ENCODE data around the gene GATB.

DNA sequence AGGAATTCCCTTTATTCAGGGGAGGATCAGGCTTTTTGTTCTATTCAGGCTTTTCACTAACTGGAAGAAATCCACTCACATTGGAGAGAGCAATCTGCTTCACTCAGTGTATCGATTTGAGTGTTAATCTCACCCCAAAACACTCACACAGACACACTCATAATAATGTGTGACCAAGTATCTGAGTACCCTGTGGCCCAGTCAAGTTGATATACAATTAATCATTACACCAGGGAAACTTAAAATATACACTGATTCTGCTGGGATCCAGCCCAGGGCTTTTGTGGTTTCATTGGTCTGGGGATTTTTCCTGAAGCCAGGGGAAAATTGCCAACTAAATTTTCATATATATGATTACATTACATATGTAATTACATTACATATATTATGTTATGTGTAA is 44.0 kb upstream of the GATB start:
- TF ChIP-seq EZH2 (IDR thresholded peaks at IDR 0.05; ENCODE audit: low read length, unreplicated experiment) (no peak), EZH2phosphoT487 (IDR thresholded peaks at IDR 0.05; ENCODE audit: borderline replicate concordance, low read length) (no peak)
- TF ChIP-seq, protein P1, sequence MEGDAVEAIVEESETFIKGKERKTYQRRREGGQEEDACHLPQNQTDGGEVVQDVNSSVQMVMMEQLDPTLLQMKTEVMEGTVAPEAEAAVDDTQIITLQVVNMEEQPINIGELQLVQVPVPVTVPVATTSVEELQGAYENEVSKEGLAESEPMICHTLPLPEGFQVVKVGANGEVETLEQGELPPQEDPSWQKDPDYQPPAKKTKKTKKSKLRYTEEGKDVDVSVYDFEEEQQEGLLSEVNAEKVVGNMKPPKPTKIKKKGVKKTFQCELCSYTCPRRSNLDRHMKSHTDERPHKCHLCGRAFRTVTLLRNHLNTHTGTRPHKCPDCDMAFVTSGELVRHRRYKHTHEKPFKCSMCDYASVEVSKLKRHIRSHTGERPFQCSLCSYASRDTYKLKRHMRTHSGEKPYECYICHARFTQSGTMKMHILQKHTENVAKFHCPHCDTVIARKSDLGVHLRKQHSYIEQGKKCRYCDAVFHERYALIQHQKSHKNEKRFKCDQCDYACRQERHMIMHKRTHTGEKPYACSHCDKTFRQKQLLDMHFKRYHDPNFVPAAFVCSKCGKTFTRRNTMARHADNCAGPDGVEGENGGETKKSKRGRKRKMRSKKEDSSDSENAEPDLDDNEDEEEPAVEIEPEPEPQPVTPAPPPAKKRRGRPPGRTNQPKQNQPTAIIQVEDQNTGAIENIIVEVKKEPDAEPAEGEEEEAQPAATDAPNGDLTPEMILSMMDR (conservative IDR thresholded peaks at IDR 0.05; ENCODE audit: low read depth, low read length): no peak
